ENCODE measurements around the gene PIGL. TPM values are rescaled to one million over a fixed set of nuclear protein-coding genes. Genes with fewer than 3 reads are reported as not detected.

Gene PIGL
- total RNA-seq, 2 donors from 2014 or later, result 41.1 to 57.0 TPM

DNA sequence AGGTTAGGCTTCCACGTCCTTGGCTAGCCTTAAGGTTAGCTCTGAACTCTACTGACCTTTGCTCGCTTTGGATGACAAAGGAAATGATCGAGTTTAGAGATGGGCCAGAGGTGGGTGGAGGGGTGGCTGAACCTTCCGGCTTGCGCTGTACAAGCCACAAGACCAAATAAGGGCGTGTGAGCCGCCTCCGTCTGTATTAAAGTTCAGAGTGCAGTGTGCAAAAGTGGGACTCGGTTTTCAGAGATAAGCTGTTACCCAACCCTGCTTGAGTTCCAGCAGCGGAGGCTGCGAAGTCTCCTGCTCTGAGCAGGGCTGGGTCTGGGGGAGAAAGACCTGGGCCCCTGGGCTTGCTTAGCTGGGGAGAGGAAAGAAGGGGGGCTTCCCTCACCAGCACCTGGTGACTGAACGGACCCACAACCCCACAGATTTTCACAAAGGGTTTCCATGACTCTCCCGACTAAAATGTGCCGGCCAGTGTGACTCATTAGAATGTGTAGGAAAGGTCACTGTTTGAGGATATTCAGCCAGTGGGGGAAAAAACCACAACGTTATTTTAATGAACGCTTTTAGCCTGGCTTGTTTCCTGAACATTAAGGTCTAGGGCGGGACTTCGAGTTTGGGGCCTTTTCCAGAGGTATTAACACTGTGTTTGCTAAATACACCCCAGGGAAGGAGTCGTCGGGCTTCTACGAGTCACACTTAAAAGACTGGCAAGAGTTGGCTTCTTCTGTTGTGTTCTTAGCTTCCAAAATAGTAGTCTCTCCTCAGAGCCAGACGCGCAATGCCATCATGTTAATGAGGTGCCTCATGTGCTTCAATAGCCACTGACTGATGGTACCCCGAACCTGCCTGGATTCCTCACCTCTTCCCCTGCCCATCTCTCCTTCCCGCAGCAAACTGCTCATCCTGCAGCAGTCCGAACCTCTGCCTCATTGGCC lies 69.3 kb downstream of the PIGL start:
- H3K4me3 Mint-ChIP-seq, result peak overlapping the region; percentile 29
- H3K27me3 Mint-ChIP-seq (ENCODE audit: insufficient read depth), result peaks cover 5% of the 10 kb centered on the region
- DNase-seq, result peak; percentile 95
- H3K9me3 ChIP-seq (ENCODE audit: control insufficient read depth, low read length), result no peaks in the 10 kb centered on the region
- peaks cover 18% of the 10 kb centered on the region for H3K36me3 Mint-ChIP-seq (ENCODE audit: low read depth)
- H3K9me3 Mint-ChIP-seq, result no peaks in the 10 kb centered on the region
- peak overlapping the region; percentile 76 for H3K27ac ChIP-seq (ENCODE audit: low read depth, low read length)
- TF ChIP-seq, protein P1, sequence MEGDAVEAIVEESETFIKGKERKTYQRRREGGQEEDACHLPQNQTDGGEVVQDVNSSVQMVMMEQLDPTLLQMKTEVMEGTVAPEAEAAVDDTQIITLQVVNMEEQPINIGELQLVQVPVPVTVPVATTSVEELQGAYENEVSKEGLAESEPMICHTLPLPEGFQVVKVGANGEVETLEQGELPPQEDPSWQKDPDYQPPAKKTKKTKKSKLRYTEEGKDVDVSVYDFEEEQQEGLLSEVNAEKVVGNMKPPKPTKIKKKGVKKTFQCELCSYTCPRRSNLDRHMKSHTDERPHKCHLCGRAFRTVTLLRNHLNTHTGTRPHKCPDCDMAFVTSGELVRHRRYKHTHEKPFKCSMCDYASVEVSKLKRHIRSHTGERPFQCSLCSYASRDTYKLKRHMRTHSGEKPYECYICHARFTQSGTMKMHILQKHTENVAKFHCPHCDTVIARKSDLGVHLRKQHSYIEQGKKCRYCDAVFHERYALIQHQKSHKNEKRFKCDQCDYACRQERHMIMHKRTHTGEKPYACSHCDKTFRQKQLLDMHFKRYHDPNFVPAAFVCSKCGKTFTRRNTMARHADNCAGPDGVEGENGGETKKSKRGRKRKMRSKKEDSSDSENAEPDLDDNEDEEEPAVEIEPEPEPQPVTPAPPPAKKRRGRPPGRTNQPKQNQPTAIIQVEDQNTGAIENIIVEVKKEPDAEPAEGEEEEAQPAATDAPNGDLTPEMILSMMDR (conservative IDR thresholded peaks at IDR 0.05), result no peak
- no peaks in the 10 kb centered on the region for H3K36me3 ChIP-seq (ENCODE audit: control insufficient read depth, insufficient read depth, low read length)
- H3K27me3 ChIP-seq (ENCODE audit: control insufficient read depth, insufficient read depth, low read length, poor library complexity, severe bottlenecking), result no peaks in the 10 kb centered on the region
- WGBS, 2 experiments (ENCODE audit: insufficient coverage in 1 of 2, insufficient read length in 1 of 2), result 54 to 58% methylated on average over 22 to 25 of the region's 26 CpGs
- peak overlapping the region; percentile 90 for H3K27ac Mint-ChIP-seq
- peaks cover 20% of the 10 kb centered on the region for H3K4me1 ChIP-seq (ENCODE audit: control insufficient read depth, insufficient read depth, low read length)
- H3K4me3 ChIP-seq (ENCODE audit: low read length), result no peak overlapping the region
- no peak overlapping the region for H3K9ac ChIP-seq (ENCODE audit: extremely low read depth, low read length, poor library complexity, severe bottlenecking)
- H3K4me1 Mint-ChIP-seq, result peaks cover 22% of the 10 kb centered on the region

DNA sequence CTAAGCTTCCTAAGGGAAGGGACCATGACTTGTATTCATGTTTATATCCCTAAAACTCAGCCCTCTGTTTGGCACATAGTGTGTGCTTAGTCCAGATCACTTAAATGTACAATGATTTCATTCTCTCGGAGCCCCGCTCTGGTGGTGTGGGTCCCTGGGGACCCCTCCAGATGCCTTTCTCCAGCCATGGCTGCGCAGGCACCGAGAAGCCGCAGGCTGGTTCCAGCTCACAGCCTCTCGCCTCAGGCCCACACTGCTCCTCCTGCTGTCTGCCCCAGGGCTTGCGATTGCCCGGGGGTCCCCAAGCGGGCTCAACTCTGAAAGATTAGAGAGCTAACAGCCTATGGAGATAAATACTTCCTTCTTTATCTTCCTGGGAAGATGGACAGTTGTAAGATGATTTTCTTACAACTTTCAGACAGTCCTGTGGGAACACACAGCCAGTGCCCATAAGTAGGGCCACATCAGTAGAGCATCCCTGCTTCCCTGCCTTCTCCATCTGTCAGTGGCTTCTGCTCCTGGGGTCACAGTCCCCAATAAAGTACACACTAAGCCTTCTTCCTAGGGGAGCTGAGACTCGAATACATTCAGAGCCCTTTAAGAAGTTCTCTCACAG lies 70.0 kb downstream of the PIGL start:
- peaks cover 18% of the 10 kb centered on the region for H3K36me3 Mint-ChIP-seq (ENCODE audit: low read depth)
- peak overlapping the region; percentile 76 for H3K27ac ChIP-seq (ENCODE audit: low read depth, low read length)
- peaks cover 20% of the 10 kb centered on the region for H3K4me1 ChIP-seq (ENCODE audit: control insufficient read depth, insufficient read depth, low read length)
- WGBS, 2 experiments (ENCODE audit: insufficient coverage in 1 of 2, insufficient read length in 1 of 2), result 89 to 91% methylated on average over 5 to 10 of the region's 10 CpGs
- H3K27me3 Mint-ChIP-seq (ENCODE audit: insufficient read depth), result peaks cover 5% of the 10 kb centered on the region
- peak overlapping the region; percentile 90 for H3K27ac Mint-ChIP-seq
- no peak overlapping the region for H3K9ac ChIP-seq (ENCODE audit: extremely low read depth, low read length, poor library complexity, severe bottlenecking)
- H3K9me3 ChIP-seq (ENCODE audit: control insufficient read depth, low read length), result no peaks in the 10 kb centered on the region
- H3K27me3 ChIP-seq (ENCODE audit: control insufficient read depth, insufficient read depth, low read length, poor library complexity, severe bottlenecking), result no peaks in the 10 kb centered on the region
- no peak overlapping the region for H3K4me3 Mint-ChIP-seq
- no peak overlapping the region for H3K4me3 ChIP-seq (ENCODE audit: low read length)
- no peaks in the 10 kb centered on the region for H3K9me3 Mint-ChIP-seq
- DNase-seq, result peak; percentile 69
- H3K4me1 Mint-ChIP-seq, result peaks cover 22% of the 10 kb centered on the region
- H3K36me3 ChIP-seq (ENCODE audit: control insufficient read depth, insufficient read depth, low read length), result no peaks in the 10 kb centered on the region
- TF ChIP-seq, protein P1 (conservative IDR thresholded peaks at IDR 0.05), result peak; percentile 55

GRCh38 chr17:16287563-16288027 lies 70.6 kb downstream of the PIGL start:
- peaks cover 20% of the 10 kb centered on the region for H3K4me1 ChIP-seq (ENCODE audit: control insufficient read depth, insufficient read depth, low read length)
- Mint-ChIP-seq H3K27me3 (ENCODE audit: insufficient read depth) (peaks cover 5% of the 10 kb centered on the region), H3K36me3 (ENCODE audit: low read depth) (peaks cover 18% of the 10 kb centered on the region), H3K9me3 (no peaks in the 10 kb centered on the region), H3K4me1 (peaks cover 22% of the 10 kb centered on the region), H3K27ac (no peak overlapping the region), H3K4me3 (no peak overlapping the region)
- DNase-seq, result no peak
- no peak overlapping the region for H3K4me3 ChIP-seq (ENCODE audit: low read length)
- WGBS, 2 experiments (ENCODE audit: insufficient coverage in 1 of 2, insufficient read length in 1 of 2), result 89 to 93% methylated on average over 5 to 6 of the region's 6 CpGs
- H3K9me3 ChIP-seq (ENCODE audit: control insufficient read depth, low read length), result no peaks in the 10 kb centered on the region
- no peaks in the 10 kb centered on the region for H3K36me3 ChIP-seq (ENCODE audit: control insufficient read depth, insufficient read depth, low read length)
- TF ChIP-seq, protein P1 (conservative IDR thresholded peaks at IDR 0.05), result no peak
- no peak overlapping the region for H3K27ac ChIP-seq (ENCODE audit: low read depth, low read length)
- H3K9ac ChIP-seq (ENCODE audit: extremely low read depth, low read length, poor library complexity, severe bottlenecking), result no peak overlapping the region
- H3K27me3 ChIP-seq (ENCODE audit: control insufficient read depth, insufficient read depth, low read length, poor library complexity, severe bottlenecking), result no peaks in the 10 kb centered on the region

All from endodermal cell (in vitro differentiated cells).